ENCODE results near the gene TEKT2.
A peak's percentile ranks its signal among the peaks of the same experiment; 100 is the strongest.

Gene TEKT2

GRCh38 chr1:36088265-36088576, 4.3 kb downstream of the TEKT2 start:
- Histone ChIP-seq H3K27me3 (ENCODE audit: control insufficient read depth, insufficient read depth, low read length) (peaks cover 10% of the 10 kb centered on the region; the same call in 1 of the 2 replicates), H3K9me3 (ENCODE audit: control insufficient read depth, insufficient read depth, low read depth, low read length) (no peaks in the 10 kb centered on the region), H3K9ac (ENCODE audit: low read length) (peak overlapping the region; percentile 32), H3K27ac (ENCODE audit: low read depth, low read length) (no peak overlapping the region), H3K4me3 (ENCODE audit: low read depth, low read length) (peak overlapping the region; percentile 93), H3K36me3 (ENCODE audit: control insufficient read depth, insufficient read depth, low read length) (peaks cover 23% of the 10 kb centered on the region), H3K4me1 (ENCODE audit: control insufficient read depth, insufficient read depth, low read length) (peaks cover 7% of the 10 kb centered on the region)

GRCh38 chr1:36088577-36089392, 4.9 kb downstream of the TEKT2 start, which contains the start of gene ADPRS:
TSS of gene ADPRS (plus strand) at chr1:36088892. CDS start at chr1:36088905, 13 bp downstream.
- no peak within 1 kb of the TSS; the same call in 1 of the 2 replicates for H3K27ac ChIP-seq (ENCODE audit: low read depth, low read length)
- peak within 1 kb of the TSS; percentile 81 for H3K9ac ChIP-seq (ENCODE audit: low read length)
- H3K36me3 ChIP-seq (ENCODE audit: control insufficient read depth, insufficient read depth, low read length): peaks cover 29% of the 10 kb centered on the region
- peak within 1 kb of the TSS; percentile 93 for H3K4me3 ChIP-seq (ENCODE audit: low read depth, low read length)
- H3K4me1 ChIP-seq (ENCODE audit: control insufficient read depth, insufficient read depth, low read length): peaks cover 7% of the 10 kb centered on the region
- no peaks in the 10 kb centered on the region for H3K9me3 ChIP-seq (ENCODE audit: control insufficient read depth, insufficient read depth, low read depth, low read length)
- peaks cover 8% of the 10 kb centered on the region; the same call in 1 of the 2 replicates for H3K27me3 ChIP-seq (ENCODE audit: control insufficient read depth, insufficient read depth, low read length)

GRCh38 chr1:36089393-36090121, 5.7 kb downstream of the TEKT2 start:
- Histone ChIP-seq H3K27me3 (ENCODE audit: control insufficient read depth, insufficient read depth, low read length) (peaks cover 5% of the 10 kb centered on the region; the same call in 1 of the 2 replicates), H3K4me1 (ENCODE audit: control insufficient read depth, insufficient read depth, low read length) (peaks cover 4% of the 10 kb centered on the region), H3K36me3 (ENCODE audit: control insufficient read depth, insufficient read depth, low read length) (peaks cover 37% of the 10 kb centered on the region), H3K9me3 (ENCODE audit: control insufficient read depth, insufficient read depth, low read depth, low read length) (no peaks in the 10 kb centered on the region), H3K9ac (ENCODE audit: low read length) (peak overlapping the region; percentile 81), H3K27ac (ENCODE audit: low read depth, low read length) (no peak overlapping the region), H3K4me3 (ENCODE audit: low read depth, low read length) (peak overlapping the region; percentile 93)

- H3K27me3 ChIP-seq (ENCODE audit: control insufficient read depth, insufficient read depth, low read length): no peaks in the 10 kb centered on the region
- no peak overlapping the region for H3K4me3 ChIP-seq (ENCODE audit: low read depth, low read length)
- H3K27ac ChIP-seq (ENCODE audit: low read depth, low read length): no peak overlapping the region
- H3K9ac ChIP-seq (ENCODE audit: low read length): no peak overlapping the region
- no peaks in the 10 kb centered on the region; the same call in 1 of the 2 replicates for H3K4me1 ChIP-seq (ENCODE audit: control insufficient read depth, insufficient read depth, low read length)
- H3K36me3 ChIP-seq (ENCODE audit: control insufficient read depth, insufficient read depth, low read length): peaks cover 50% of the 10 kb centered on the region
- H3K9me3 ChIP-seq (ENCODE audit: control insufficient read depth, insufficient read depth, low read depth, low read length): no peaks in the 10 kb centered on the region
Measured at GRCh38 chr1:36091141-36091540, 7.2 kb downstream of the TEKT2 start.

- no peak overlapping the region for H3K27ac ChIP-seq (ENCODE audit: low read depth, low read length)
- H3K4me1 ChIP-seq (ENCODE audit: control insufficient read depth, insufficient read depth, low read length): no peaks in the 10 kb centered on the region; the same call in 1 of the 2 replicates
- H3K36me3 ChIP-seq (ENCODE audit: control insufficient read depth, insufficient read depth, low read length): peaks cover 52% of the 10 kb centered on the region
Measured at GRCh38 chr1:36091698-36092097, 7.8 kb downstream of the TEKT2 start.

GRCh38 chr1:36092166-36092797, 8.4 kb downstream of the TEKT2 start:
- Histone ChIP-seq H3K36me3 (ENCODE audit: control insufficient read depth, insufficient read depth, low read length) (peaks cover 52% of the 10 kb centered on the region), H3K4me3 (ENCODE audit: low read depth, low read length) (no peak overlapping the region), H3K27me3 (ENCODE audit: control insufficient read depth, insufficient read depth, low read length) (no peaks in the 10 kb centered on the region), H3K4me1 (ENCODE audit: control insufficient read depth, insufficient read depth, low read length) (peaks cover 4% of the 10 kb centered on the region; the same call in 1 of the 2 replicates), H3K27ac (ENCODE audit: low read depth, low read length) (no peak overlapping the region), H3K9ac (ENCODE audit: low read length) (no peak overlapping the region), H3K9me3 (ENCODE audit: control insufficient read depth, insufficient read depth, low read depth, low read length) (no peaks in the 10 kb centered on the region)

More at GRCh38 chr1:36091698-36092097, 7.8 kb downstream of the TEKT2 start:
- no peaks in the 10 kb centered on the region for H3K9me3 ChIP-seq (ENCODE audit: control insufficient read depth, insufficient read depth, low read depth, low read length)
- no peak overlapping the region for H3K9ac ChIP-seq (ENCODE audit: low read length)
- H3K4me3 ChIP-seq (ENCODE audit: low read depth, low read length): no peak overlapping the region
- H3K27me3 ChIP-seq (ENCODE audit: control insufficient read depth, insufficient read depth, low read length): no peaks in the 10 kb centered on the region

- peaks cover 8% of the 10 kb centered on the region for H3K4me1 ChIP-seq (ENCODE audit: control insufficient read depth, insufficient read depth, low read length)
- peaks cover 52% of the 10 kb centered on the region for H3K36me3 ChIP-seq (ENCODE audit: control insufficient read depth, insufficient read depth, low read length)
- H3K9ac ChIP-seq (ENCODE audit: low read length): no peak overlapping the region
- H3K27me3 ChIP-seq (ENCODE audit: control insufficient read depth, insufficient read depth, low read length): no peaks in the 10 kb centered on the region
- H3K4me3 ChIP-seq (ENCODE audit: low read depth, low read length): no peak overlapping the region
- no peak overlapping the region for H3K27ac ChIP-seq (ENCODE audit: low read depth, low read length)
- H3K9me3 ChIP-seq (ENCODE audit: control insufficient read depth, insufficient read depth, low read depth, low read length): no peaks in the 10 kb centered on the region
Measured at GRCh38 chr1:36092798-36093185, 8.9 kb downstream of the TEKT2 start.

GRCh38 chr1:36093226-36093625, 9.3 kb downstream of the TEKT2 start:
- peaks cover 52% of the 10 kb centered on the region for H3K36me3 ChIP-seq (ENCODE audit: control insufficient read depth, insufficient read depth, low read length)
- no peaks in the 10 kb centered on the region for H3K9me3 ChIP-seq (ENCODE audit: control insufficient read depth, insufficient read depth, low read depth, low read length)
- H3K27me3 ChIP-seq (ENCODE audit: control insufficient read depth, insufficient read depth, low read length): no peaks in the 10 kb centered on the region
- no peak overlapping the region for H3K4me3 ChIP-seq (ENCODE audit: low read depth, low read length)
- H3K9ac ChIP-seq (ENCODE audit: low read length): no peak overlapping the region
- no peak overlapping the region for H3K27ac ChIP-seq (ENCODE audit: low read depth, low read length)
- peaks cover 8% of the 10 kb centered on the region for H3K4me1 ChIP-seq (ENCODE audit: control insufficient read depth, insufficient read depth, low read length)

- no peak overlapping the region for H3K4me3 ChIP-seq (ENCODE audit: low read depth, low read length)
- H3K9me3 ChIP-seq (ENCODE audit: control insufficient read depth, insufficient read depth, low read depth, low read length): no peaks in the 10 kb centered on the region
- peaks cover 8% of the 10 kb centered on the region for H3K4me1 ChIP-seq (ENCODE audit: control insufficient read depth, insufficient read depth, low read length)
- no peaks in the 10 kb centered on the region for H3K27me3 ChIP-seq (ENCODE audit: control insufficient read depth, insufficient read depth, low read length)
- H3K27ac ChIP-seq (ENCODE audit: low read depth, low read length): no peak overlapping the region
- H3K36me3 ChIP-seq (ENCODE audit: control insufficient read depth, insufficient read depth, low read length): peaks cover 52% of the 10 kb centered on the region
- H3K9ac ChIP-seq (ENCODE audit: low read length): no peak overlapping the region
Measured at GRCh38 chr1:36093929-36094328, 10.0 kb downstream of the TEKT2 start.

GRCh38 chr1:36094621-36095061, 10.7 kb downstream of the TEKT2 start:
- H3K9ac ChIP-seq (ENCODE audit: low read length): no peak overlapping the region
- peaks cover 52% of the 10 kb centered on the region for H3K36me3 ChIP-seq (ENCODE audit: control insufficient read depth, insufficient read depth, low read length)
- peaks cover 8% of the 10 kb centered on the region for H3K4me1 ChIP-seq (ENCODE audit: control insufficient read depth, insufficient read depth, low read length)
- H3K9me3 ChIP-seq (ENCODE audit: control insufficient read depth, insufficient read depth, low read depth, low read length): no peaks in the 10 kb centered on the region
- no peak overlapping the region for H3K27ac ChIP-seq (ENCODE audit: low read depth, low read length)
- H3K4me3 ChIP-seq (ENCODE audit: low read depth, low read length): no peak overlapping the region
- H3K27me3 ChIP-seq (ENCODE audit: control insufficient read depth, insufficient read depth, low read length): no peaks in the 10 kb centered on the region
